ENCODE data around the gene MYORG.
"Not testable (repeated sequence)": the region's sequence is repeated elsewhere in the genome, so short reads cannot be mapped to it uniquely, and the experiment has no call there.

DNA sequence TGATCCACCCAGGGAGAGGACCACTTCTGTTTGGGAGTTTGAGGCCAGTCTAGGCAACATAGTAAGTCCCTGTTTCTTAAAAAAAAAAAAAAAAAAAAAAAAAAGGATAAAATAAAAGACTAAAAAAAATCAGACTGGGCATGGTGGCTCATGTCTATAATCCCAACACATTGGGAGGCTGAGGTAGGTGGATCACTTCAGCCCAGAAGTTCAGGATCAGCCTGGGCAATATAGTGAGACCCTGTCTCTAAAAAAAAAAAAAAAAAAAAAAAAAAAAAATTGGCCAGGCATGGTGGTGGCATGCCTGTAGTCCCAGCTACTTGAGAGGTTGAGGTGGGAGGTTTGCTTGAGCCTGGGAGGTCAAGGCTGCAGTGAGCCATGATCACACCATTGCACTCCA, 38.6 kb downstream of the MYORG start:
- TF ChIP-seq, protein P1, sequence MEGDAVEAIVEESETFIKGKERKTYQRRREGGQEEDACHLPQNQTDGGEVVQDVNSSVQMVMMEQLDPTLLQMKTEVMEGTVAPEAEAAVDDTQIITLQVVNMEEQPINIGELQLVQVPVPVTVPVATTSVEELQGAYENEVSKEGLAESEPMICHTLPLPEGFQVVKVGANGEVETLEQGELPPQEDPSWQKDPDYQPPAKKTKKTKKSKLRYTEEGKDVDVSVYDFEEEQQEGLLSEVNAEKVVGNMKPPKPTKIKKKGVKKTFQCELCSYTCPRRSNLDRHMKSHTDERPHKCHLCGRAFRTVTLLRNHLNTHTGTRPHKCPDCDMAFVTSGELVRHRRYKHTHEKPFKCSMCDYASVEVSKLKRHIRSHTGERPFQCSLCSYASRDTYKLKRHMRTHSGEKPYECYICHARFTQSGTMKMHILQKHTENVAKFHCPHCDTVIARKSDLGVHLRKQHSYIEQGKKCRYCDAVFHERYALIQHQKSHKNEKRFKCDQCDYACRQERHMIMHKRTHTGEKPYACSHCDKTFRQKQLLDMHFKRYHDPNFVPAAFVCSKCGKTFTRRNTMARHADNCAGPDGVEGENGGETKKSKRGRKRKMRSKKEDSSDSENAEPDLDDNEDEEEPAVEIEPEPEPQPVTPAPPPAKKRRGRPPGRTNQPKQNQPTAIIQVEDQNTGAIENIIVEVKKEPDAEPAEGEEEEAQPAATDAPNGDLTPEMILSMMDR (IDR thresholded peaks at IDR 0.05), result not testable (repeated sequence)
- TF ChIP-seq POLR2AphosphoS5, POLR2A (IDR thresholded peaks at IDR 0.05): not testable (repeated sequence)

Data from breast epithelium (tissue), 3 donors.